Measurements from ENCODE around the gene C9orf85. TPM values are rescaled to one million over a fixed set of nuclear protein-coding genes. Genes with fewer than 3 reads are reported as not detected.
A peak's percentile ranks its signal among the peaks of the same experiment; 100 is the strongest.

The C9orf85 gene
- total and polyA plus RNA-seq, 10 of the 15 experiments (the other 5 are each of a cell fraction or from before 2014, with no cell fraction given), result 9.1 to 22.6 (median 16.4) TPM

DNA sequence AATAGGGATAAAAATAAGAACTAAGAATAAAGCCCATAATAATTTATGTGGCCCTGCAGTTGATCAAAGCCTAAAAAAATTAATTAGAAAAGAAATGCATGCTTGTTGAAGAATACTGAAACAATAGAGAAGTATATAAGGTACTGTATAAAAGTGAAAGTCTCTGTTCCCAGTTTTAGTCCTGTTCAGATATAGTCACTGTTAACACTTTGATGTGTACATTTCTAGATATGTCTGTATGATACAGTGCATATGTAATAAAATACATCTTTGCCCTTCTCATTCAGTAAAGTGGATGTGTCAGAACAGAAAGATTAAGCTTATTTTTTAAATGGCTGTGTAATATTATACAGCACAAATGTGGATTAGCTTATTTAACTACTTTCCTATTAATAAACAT lies 4.1 kb downstream of the C9orf85 start (continued):
- no peak for TF ChIP-seq EP300 (IDR thresholded peaks at IDR 0.05; ENCODE audit: borderline replicate concordance in 1 of 2, control insufficient read depth in 1 of 2, low read depth in 2 of 2, low read length in 2 of 2)
- TF ChIP-seq SREBF2 (IDR thresholded peaks at IDR 0.05; ENCODE audit: low read length), result no peak
- no peak for TF ChIP-seq SUPT20H (IDR thresholded peaks at IDR 0.05; ENCODE audit: borderline replicate concordance, control insufficient read depth, low read depth, low read length)
- no peak for TF ChIP-seq PAX8 (IDR thresholded peaks at IDR 0.05)

DNA sequence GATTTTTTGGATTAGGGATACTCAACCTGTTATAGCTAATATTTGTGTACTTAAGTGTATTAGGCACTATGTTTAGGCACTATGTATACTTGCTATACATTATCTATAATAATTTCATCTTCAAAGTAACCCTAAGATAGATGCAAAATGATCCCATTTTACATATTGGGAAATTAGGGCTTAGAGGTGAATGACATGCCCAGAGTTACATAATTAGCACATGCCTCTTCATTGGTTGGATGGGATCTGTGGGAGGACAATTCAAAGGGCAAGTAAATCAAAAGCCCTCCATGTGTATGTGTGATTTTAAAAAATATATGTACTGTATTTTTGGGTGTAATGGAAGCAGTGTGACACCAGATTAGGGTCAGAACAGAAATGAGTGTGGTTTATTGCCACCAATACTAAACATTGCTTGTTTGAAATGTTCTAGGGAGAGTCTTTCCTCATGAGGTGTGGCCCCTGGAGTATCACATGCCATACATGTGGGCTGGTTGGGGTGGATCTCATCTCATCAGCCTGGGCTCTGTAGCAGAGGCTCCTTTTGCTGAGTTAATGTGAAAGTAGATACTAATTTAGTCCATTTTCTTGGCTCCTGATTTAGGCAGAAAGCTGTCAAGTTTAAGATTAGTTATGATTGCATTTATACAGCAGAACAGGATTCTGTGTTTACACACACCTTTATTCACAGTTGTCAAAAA lies 5.5 kb downstream of the C9orf85 start:
- in situ Hi-C loops (cut with MboI), result loop anchor here (25.0 kb wide), 2 partner anchors 1505 to 1655 kb away; partner anchors contain the start of genes KLF9 and SMC5
- Histone ChIP-seq H2AFZ (ENCODE audit: control insufficient read depth, low read depth, low read length) (no peak overlapping the region), H3K27me3 (replicated peaks in 1 of 2; ENCODE audit: control insufficient read depth in 2 of 2, insufficient read depth in 2 of 2, low read length in 1 of 2) (no peaks in the 10 kb centered on the region), H3K4me2 (ENCODE audit: control insufficient read depth, insufficient read depth) (peak overlapping the region; percentile 40; the same call in 1 of the 2 replicates), H3K36me3 (ENCODE audit: control insufficient read depth in 2 of 2, insufficient read depth in 2 of 2, low read length in 1 of 2) (peaks cover 0 to 3% of the 10 kb centered on the region in 2 experiments; a peak in 2 of 4 replicates), H3K27ac (ENCODE audit: control insufficient read depth, insufficient read depth) (no peak overlapping the region), H3K9me3 (replicated peaks; ENCODE audit: control insufficient read depth, insufficient read depth, low read length) (peaks cover 4% of the 10 kb centered on the region; the same call in 2 of the 3 replicates), H3K9ac (ENCODE audit: control insufficient read depth, insufficient read depth, low read length) (no peak overlapping the region), H3K4me1 (ENCODE audit: control insufficient read depth, insufficient read depth, low read length) (peaks cover 10% of the 10 kb centered on the region), H3K79me2 (ENCODE audit: control insufficient read depth, insufficient read depth, low read length) (peaks cover 63% of the 10 kb centered on the region), H4K20me1 (ENCODE audit: control insufficient read depth, insufficient read depth) (no peaks in the 10 kb centered on the region), H3K4me3 (no peak overlapping the region; the same call in 1 of the 2 replicates)
- ChIA-PET POLR2A (interaction anchor here (0.6 kb wide), 1 partner anchor 11 kb away, joined by 4 read pairs; no protein-coding TSS in a partner anchor), CTCF (interaction anchor here (0.9 to 1.7 kb wide), 6 partner anchors 10 to 1191 kb away, joined by 3 to 4 read pairs (median 4); no protein-coding TSS in a partner anchor), SMC1A (ENCODE audit: uncharacterized antibody, unreplicated experiment) (interaction anchor here (0.5 to 8.2 kb wide), 3 partner anchors 11 to 631 kb away, joined by 3 to 77 read pairs (median 13); no protein-coding TSS in a partner anchor), RAD21 (ENCODE audit: unreplicated experiment) (interaction anchor here (1.2 to 1.5 kb wide), 2 partner anchors 10 to 25 kb away, joined by 3 to 4 read pairs; no protein-coding TSS in a partner anchor)
- no peak for TF ChIP-seq TCF3 (IDR thresholded peaks at IDR 0.05; ENCODE audit: borderline replicate concordance, insufficient read depth, low read depth, low read length)
- TF ChIP-seq MEF2B (IDR thresholded peaks at IDR 0.05; ENCODE audit: partially characterized antibody, poor library complexity, severe bottlenecking), result peak; percentile 24
- 0 out of 2 replicates have a peak, but pooled peaks have one; percentile 20 for TF ChIP-seq IRF4 (IDR thresholded peaks at IDR 0.05; ENCODE audit: low read depth, low read length)
- peak; percentile 48; the same call in 1 of the 2 replicates for TF ChIP-seq EED (IDR thresholded peaks at IDR 0.05; ENCODE audit: low read depth)
- peak; percentile 11; the same call in 1 of the 2 replicates for TF ChIP-seq RUNX3 (IDR thresholded peaks at IDR 0.05; ENCODE audit: low read length)
- peak; percentile 80 for TF ChIP-seq JUNB (IDR thresholded peaks at IDR 0.05)
- TF ChIP-seq, protein P1, sequence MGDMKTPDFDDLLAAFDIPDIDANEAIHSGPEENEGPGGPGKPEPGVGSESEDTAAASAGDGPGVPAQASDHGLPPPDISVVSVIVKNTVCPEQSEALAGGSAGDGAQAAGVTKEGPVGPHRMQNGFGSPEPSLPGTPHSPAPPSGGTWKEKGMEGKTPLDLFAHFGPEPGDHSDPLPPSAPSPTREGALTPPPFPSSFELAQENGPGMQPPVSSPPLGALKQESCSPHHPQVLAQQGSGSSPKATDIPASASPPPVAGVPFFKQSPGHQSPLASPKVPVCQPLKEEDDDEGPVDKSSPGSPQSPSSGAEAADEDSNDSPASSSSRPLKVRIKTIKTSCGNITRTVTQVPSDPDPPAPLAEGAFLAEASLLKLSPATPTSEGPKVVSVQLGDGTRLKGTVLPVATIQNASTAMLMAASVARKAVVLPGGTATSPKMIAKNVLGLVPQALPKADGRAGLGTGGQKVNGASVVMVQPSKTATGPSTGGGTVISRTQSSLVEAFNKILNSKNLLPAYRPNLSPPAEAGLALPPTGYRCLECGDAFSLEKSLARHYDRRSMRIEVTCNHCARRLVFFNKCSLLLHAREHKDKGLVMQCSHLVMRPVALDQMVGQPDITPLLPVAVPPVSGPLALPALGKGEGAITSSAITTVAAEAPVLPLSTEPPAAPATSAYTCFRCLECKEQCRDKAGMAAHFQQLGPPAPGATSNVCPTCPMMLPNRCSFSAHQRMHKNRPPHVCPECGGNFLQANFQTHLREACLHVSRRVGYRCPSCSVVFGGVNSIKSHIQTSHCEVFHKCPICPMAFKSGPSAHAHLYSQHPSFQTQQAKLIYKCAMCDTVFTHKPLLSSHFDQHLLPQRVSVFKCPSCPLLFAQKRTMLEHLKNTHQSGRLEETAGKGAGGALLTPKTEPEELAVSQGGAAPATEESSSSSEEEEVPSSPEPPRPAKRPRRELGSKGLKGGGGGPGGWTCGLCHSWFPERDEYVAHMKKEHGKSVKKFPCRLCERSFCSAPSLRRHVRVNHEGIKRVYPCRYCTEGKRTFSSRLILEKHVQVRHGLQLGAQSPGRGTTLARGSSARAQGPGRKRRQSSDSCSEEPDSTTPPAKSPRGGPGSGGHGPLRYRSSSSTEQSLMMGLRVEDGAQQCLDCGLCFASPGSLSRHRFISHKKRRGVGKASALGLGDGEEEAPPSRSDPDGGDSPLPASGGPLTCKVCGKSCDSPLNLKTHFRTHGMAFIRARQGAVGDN (IDR thresholded peaks at IDR 0.05), result no peak
- DNase-seq (ENCODE audit: low read depth, low spot score) (no peak), ATAC-seq (peak; percentile 85), FAIRE-seq (peak; percentile 85)
- intact Hi-C loops (cut with micrococcal nuclease; ENCODE audit: unreplicated experiment), result no loop called here
- no TSS peak for BruUV-seq (replicated peaks)
